DND-41 (cell line): ENCODE results near the gene SLC30A3.

Experiments
- EZH2 ChIP-seq: IDR thresholded peaks from 3 replicates; pipeline ENCODE4 v1.6.1; 2012; ENCODE audit warnings: borderline replicate concordance, low read depth, mild to moderate bottlenecking, moderate library complexity, low read length, inconsistent platforms; ENCODE audit not compliant: severe bottlenecking
- TF ChIP-seq, protein P1 (sequence below): IDR thresholded peaks from 2 replicates; pipeline ENCODE4 v1.5.1; 2012; ENCODE audit warnings: borderline replicate concordance, low read length, moderate library complexity, mild to moderate bottlenecking; ENCODE audit not compliant: poor library complexity, severe bottlenecking; ENCODE audit errors: extremely low read depth

- TF ChIP-seq, protein P1, sequence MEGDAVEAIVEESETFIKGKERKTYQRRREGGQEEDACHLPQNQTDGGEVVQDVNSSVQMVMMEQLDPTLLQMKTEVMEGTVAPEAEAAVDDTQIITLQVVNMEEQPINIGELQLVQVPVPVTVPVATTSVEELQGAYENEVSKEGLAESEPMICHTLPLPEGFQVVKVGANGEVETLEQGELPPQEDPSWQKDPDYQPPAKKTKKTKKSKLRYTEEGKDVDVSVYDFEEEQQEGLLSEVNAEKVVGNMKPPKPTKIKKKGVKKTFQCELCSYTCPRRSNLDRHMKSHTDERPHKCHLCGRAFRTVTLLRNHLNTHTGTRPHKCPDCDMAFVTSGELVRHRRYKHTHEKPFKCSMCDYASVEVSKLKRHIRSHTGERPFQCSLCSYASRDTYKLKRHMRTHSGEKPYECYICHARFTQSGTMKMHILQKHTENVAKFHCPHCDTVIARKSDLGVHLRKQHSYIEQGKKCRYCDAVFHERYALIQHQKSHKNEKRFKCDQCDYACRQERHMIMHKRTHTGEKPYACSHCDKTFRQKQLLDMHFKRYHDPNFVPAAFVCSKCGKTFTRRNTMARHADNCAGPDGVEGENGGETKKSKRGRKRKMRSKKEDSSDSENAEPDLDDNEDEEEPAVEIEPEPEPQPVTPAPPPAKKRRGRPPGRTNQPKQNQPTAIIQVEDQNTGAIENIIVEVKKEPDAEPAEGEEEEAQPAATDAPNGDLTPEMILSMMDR = no peak
- TF ChIP-seq EZH2 = no peak
These were observed 56.5 kb downstream of the SLC30A3 start for GRCh38 chr2:27206346-27206745.
